Keratinocyte (primary cell): ENCODE results near the gene GNB1L. TPM values are rescaled to one million over a fixed set of nuclear protein-coding genes. Genes with fewer than 3 reads are reported as not detected.

ENCODE experiments used
- DNase-seq: peaks from one replicate; pipeline ENCODE4 v3.0.0-alpha.2; 2011; ENCODE audit warnings: low read depth, missing footprints, low spot score
- FAIRE-seq: peaks from 2 replicates; lab custom pipeline; 2011; peaks lifted over from hg19 to GRCh38; lab: Jason Lieb, UNC
- H2AFZ ChIP-seq: 2 replicates; pipeline ENCODE4 v1.6.0; 2012; ENCODE audit warnings: low read length, control low read depth, inconsistent platforms; ENCODE audit not compliant: control insufficient read depth
- H3K27ac ChIP-seq: 2 replicates; pipeline ENCODE4 v1.5.1; 2011; ENCODE audit warnings: low read length; ENCODE audit not compliant: control insufficient read depth, insufficient read depth
- H3K27me3 ChIP-seq: 3 replicates; pipeline ENCODE4 v1.6.0; 2011; ENCODE audit warnings: low read length; ENCODE audit not compliant: control insufficient read depth, insufficient read depth; ENCODE audit errors: extremely low read depth
- H3K36me3 ChIP-seq, 2 experiments: 2 replicates in 1 of 2; 3 replicates in 1 of 2; pipeline ENCODE4 v1.5.1; 2011; ENCODE audit warnings: low read length in 2 of 2, mild to moderate bottlenecking in 1 of 2; ENCODE audit not compliant: control insufficient read depth in 2 of 2, insufficient read depth in 2 of 2; ENCODE audit errors: extremely low read depth in 1 of 2
- H3K4me1 ChIP-seq: 3 replicates; pipeline ENCODE4 v1.5.1; 2011; ENCODE audit warnings: low read length; ENCODE audit not compliant: control insufficient read depth, insufficient read depth; ENCODE audit errors: extremely low read depth
- H3K4me2 ChIP-seq: 3 replicates; pipeline ENCODE4 v1.6.0; 2011; ENCODE audit warnings: low read depth, low read length; ENCODE audit not compliant: control insufficient read depth, insufficient read depth; ENCODE audit errors: extremely low read depth
- H3K4me3 ChIP-seq, 3 experiments: fragments of 200-600 bp in 1 of 3; sonication (generic) in 1 of 3; 2 replicates in 2 of 3; 3 replicates in 1 of 3; pipeline ENCODE4 v1.5.1; 2011 to 2016; ENCODE audit warnings: low read length in 3 of 3, mild to moderate bottlenecking in 3 of 3, control low read depth in 2 of 3, inconsistent platforms in 1 of 3, low read depth in 1 of 3, mixed read lengths in 1 of 3, mixed run types in 1 of 3, moderate library complexity in 1 of 3; ENCODE audit not compliant: control insufficient read depth in 2 of 3, insufficient read depth in 2 of 3; ENCODE audit errors: extremely low read depth in 1 of 3
- H3K79me2 ChIP-seq: 2 replicates; pipeline ENCODE4 v1.6.0; 2012; ENCODE audit warnings: low read length; ENCODE audit not compliant: control insufficient read depth, insufficient read depth
- H3K9ac ChIP-seq: 3 replicates; pipeline ENCODE4 v1.6.0; 2011; ENCODE audit warnings: low read length; ENCODE audit not compliant: control insufficient read depth, insufficient read depth; ENCODE audit errors: extremely low read depth
- H3K9me1 ChIP-seq: 3 replicates; pipeline ENCODE4 v1.6.0; 2011; ENCODE audit warnings: low read length; ENCODE audit not compliant: control insufficient read depth, insufficient read depth; ENCODE audit errors: extremely low read depth
- H3K9me3 ChIP-seq: 2 replicates; pipeline ENCODE4 v1.5.1; 2012; ENCODE audit warnings: low read depth, low read length; ENCODE audit not compliant: control insufficient read depth
- H4K20me1 ChIP-seq: 3 replicates; pipeline ENCODE4 v1.6.0; 2011; ENCODE audit warnings: low read length; ENCODE audit not compliant: control insufficient read depth, insufficient read depth; ENCODE audit errors: extremely low read depth
- EZH2 ChIP-seq: IDR thresholded peaks from one replicate; pipeline ENCODE4 v1.6.1; 2012; ENCODE audit warnings: inconsistent platforms, mild to moderate bottlenecking, low read length, moderate library complexity
- dilution Hi-C: fragments of 300-500 bp; cut with MboI; formaldehyde crosslinking; loops from one replicate; pipeline ENCODE4 v1.7.0; 2020; ENCODE audit warnings: low sequenced_read_pairs; ENCODE audit not compliant: extremely low pct_ligation_motif_present
- polyA plus RNA-seq, 5 experiments: library from polyadenylated mRNA; depleted of rRNA in 3 of 5; stranded (reverse) in 3 of 5; stranded (forward) in 1 of 5; unstranded in 1 of 5; fragments of >200 nt; gene quantifications; 1 replicate in 1 of 5; 2 replicates in 3 of 5; 3 replicates in 1 of 5; pipeline versions ENCODE4 v1.2.1 to v1.2.3, GENCODE V29; 2011 to 2012; ENCODE audit warnings: missing spikeins in 2 of 5, low read depth in 1 of 5, low replicate concordance in 1 of 5
- TF ChIP-seq, protein P1 (sequence below), 3 experiments: IDR thresholded peaks in 1 of 3; conservative IDR thresholded peaks in 1 of 3; optimal IDR thresholded peaks in 1 of 3; 2 replicates in 2 of 3; 3 replicates in 1 of 3; pipeline versions ENCODE3 to v1.5.1; 2011; ENCODE audit warnings: low read length in 3 of 3, mild to moderate bottlenecking in 3 of 3, moderate library complexity in 2 of 3, control low read depth in 1 of 3, inconsistent platforms in 1 of 3; ENCODE audit not compliant: insufficient read depth in 2 of 3; ENCODE audit errors: extremely low read depth in 1 of 3

The GNB1L gene
- polyA plus RNA-seq, 1 donor (not counting 4 experiments of a cell fraction or from before 2014, with no cell fraction given), result 2.0 TPM

DNA sequence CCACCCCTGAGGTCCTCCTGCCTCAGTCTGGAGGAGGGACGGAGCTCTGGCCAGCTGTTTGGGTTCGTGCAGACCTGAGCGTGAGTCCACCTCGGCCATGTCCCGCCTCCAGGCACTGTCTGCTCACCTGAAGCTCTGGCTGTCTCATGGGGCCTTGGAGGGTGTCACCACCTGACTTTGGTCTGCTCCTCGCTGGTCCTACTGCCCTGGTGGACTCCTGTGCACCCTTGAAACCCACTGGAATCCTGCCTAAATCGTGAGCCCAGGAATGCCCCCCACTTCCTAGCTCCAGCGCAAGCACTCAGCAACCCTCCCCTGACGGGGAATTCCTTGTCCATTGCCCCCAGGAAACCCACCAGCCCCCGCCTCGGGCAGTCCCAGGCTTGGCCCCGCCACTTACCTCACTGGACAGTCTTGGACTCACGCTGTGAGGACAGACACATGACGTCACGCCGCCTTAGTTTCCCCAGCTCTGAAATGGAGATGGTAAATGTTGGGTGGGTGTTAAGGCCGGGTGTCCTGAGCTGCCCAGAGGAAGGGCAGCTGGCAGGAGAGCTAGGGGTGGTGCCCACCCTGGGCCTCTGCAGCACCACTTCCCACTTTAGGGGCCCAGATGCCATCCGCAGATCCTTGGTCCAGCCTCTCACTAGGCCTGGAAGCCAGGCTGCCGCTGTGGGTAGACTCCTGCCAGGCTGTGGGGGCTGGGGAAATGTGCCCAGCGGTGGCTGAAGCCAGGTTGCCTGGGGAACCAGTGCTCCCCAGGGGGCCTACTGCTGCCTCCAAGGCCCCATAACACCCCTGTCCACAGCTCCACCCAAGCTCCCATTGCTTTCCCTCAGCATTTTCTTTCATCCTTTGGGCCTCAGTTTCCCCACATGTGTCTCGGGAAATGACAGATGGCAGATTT is 112.3 kb downstream of the GNB1L start:
- Histone ChIP-seq H3K9ac (no peak overlapping the region), H3K9me3 (no peaks in the 10 kb centered on the region), H3K4me1 (no peaks in the 10 kb centered on the region), H2AFZ (no peak overlapping the region), H3K9me1 (no peaks in the 10 kb centered on the region), H3K36me3 (no peaks in the 10 kb centered on the region), H3K4me3 (no peak overlapping the region), H4K20me1 (no peaks in the 10 kb centered on the region), H3K27me3 (no peaks in the 10 kb centered on the region), H3K27ac (no peak overlapping the region), H3K4me2 (no peak overlapping the region), H3K79me2 (no peaks in the 10 kb centered on the region)
- TF ChIP-seq, protein P1, sequence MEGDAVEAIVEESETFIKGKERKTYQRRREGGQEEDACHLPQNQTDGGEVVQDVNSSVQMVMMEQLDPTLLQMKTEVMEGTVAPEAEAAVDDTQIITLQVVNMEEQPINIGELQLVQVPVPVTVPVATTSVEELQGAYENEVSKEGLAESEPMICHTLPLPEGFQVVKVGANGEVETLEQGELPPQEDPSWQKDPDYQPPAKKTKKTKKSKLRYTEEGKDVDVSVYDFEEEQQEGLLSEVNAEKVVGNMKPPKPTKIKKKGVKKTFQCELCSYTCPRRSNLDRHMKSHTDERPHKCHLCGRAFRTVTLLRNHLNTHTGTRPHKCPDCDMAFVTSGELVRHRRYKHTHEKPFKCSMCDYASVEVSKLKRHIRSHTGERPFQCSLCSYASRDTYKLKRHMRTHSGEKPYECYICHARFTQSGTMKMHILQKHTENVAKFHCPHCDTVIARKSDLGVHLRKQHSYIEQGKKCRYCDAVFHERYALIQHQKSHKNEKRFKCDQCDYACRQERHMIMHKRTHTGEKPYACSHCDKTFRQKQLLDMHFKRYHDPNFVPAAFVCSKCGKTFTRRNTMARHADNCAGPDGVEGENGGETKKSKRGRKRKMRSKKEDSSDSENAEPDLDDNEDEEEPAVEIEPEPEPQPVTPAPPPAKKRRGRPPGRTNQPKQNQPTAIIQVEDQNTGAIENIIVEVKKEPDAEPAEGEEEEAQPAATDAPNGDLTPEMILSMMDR (optimal IDR thresholded peaks at IDR 0.05 in 1 of 3, IDR thresholded peaks at IDR 0.05 in 1 of 3, conservative IDR thresholded peaks at IDR 0.05 in 1 of 3; ENCODE audit: extremely low read depth in 1 of 3, insufficient read depth in 2 of 3, low read length in 3 of 3), result no peak
- TF ChIP-seq EZH2, result no peak
- dilution Hi-C loops, result no loop called here
- no peak for DNase-seq
- no peak for FAIRE-seq

DNA sequence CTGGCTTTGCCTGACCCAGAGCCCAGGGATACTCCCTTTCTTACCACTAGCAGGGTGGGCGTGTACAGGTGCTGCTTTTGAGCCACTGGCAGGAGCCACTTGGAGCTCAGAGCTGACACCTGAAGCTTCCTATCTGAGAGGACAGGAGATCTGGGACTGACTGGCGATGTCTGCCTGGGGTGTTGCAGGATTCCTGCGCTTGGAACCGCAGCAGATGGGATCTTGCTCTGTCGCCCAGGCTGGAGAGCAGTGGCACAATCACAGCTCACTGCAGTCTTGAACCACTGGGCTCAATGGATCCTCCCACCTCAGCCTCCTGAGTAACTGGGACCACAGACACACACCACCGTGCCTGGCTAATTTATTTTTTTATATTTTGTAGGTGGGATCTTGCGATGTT is 113.6 kb downstream of the GNB1L start:
- no peak for FAIRE-seq
- H3K79me2 ChIP-seq, result no peaks in the 10 kb centered on the region

More for the DNA sequence above, 113.6 kb downstream of the GNB1L start:
- no peak for TF ChIP-seq EZH2
- TF ChIP-seq, protein P1 (optimal IDR thresholded peaks at IDR 0.05 in 1 of 3, IDR thresholded peaks at IDR 0.05 in 1 of 3, conservative IDR thresholded peaks at IDR 0.05 in 1 of 3; ENCODE audit: extremely low read depth in 1 of 3, insufficient read depth in 2 of 3, low read length in 3 of 3), result no peak
- Histone ChIP-seq H3K4me2 (no peak overlapping the region), H3K36me3 (no peaks in the 10 kb centered on the region), H2AFZ (no peak overlapping the region), H3K4me3 (no peak overlapping the region), H3K9ac (no peak overlapping the region), H3K4me1 (no peaks in the 10 kb centered on the region), H3K9me3 (no peaks in the 10 kb centered on the region), H3K9me1 (no peaks in the 10 kb centered on the region), H3K27me3 (no peaks in the 10 kb centered on the region), H3K27ac (no peak overlapping the region), H4K20me1 (no peaks in the 10 kb centered on the region)
- dilution Hi-C loops, result no loop called here
- DNase-seq, result no peak
